Lower leg skin (tissue), 3 donors: ENCODE data around the gene S100P.

Experiments used
- CTCF ChIP-seq, 3 donors: fragments of 450-650 bp; IDR thresholded peaks; one replicate each; pipeline ENCODE4 v1.5.1; 2016; ENCODE audit warnings: antibody characterized with exemption in 3 of 3, mild to moderate bottlenecking in 3 of 3, moderate library complexity in 2 of 3
- POLR2A ChIP-seq, 2 donors: fragments of 450-650 bp; IDR thresholded peaks; one replicate each; pipeline ENCODE4 v1.6.1; 2016 to 2017; ENCODE audit warnings: antibody characterized with exemption in 2 of 2, mild to moderate bottlenecking in 1 of 2, moderate library complexity in 1 of 2

- TF ChIP-seq CTCF (IDR thresholded peaks at IDR 0.05) (no peak), POLR2A (IDR thresholded peaks at IDR 0.05) (no peak)
These were observed 25.3 kb upstream of the S100P start for GRCh38 chr4:6668391-6668790.
